Activated CD8-positive, alpha-beta memory T cell treated with anti-CD3 and anti-CD28 coated beads, Interleukin-2, amount 50 U/mL, for 4 hours (primary cell): ENCODE measurements around the gene CACNA2D2.

Experiments
- DNase-seq: peaks from one replicate; pipeline ENCODE4 v3.0.0-alpha.2; 2020

CACNA2D2 gene

DNA sequence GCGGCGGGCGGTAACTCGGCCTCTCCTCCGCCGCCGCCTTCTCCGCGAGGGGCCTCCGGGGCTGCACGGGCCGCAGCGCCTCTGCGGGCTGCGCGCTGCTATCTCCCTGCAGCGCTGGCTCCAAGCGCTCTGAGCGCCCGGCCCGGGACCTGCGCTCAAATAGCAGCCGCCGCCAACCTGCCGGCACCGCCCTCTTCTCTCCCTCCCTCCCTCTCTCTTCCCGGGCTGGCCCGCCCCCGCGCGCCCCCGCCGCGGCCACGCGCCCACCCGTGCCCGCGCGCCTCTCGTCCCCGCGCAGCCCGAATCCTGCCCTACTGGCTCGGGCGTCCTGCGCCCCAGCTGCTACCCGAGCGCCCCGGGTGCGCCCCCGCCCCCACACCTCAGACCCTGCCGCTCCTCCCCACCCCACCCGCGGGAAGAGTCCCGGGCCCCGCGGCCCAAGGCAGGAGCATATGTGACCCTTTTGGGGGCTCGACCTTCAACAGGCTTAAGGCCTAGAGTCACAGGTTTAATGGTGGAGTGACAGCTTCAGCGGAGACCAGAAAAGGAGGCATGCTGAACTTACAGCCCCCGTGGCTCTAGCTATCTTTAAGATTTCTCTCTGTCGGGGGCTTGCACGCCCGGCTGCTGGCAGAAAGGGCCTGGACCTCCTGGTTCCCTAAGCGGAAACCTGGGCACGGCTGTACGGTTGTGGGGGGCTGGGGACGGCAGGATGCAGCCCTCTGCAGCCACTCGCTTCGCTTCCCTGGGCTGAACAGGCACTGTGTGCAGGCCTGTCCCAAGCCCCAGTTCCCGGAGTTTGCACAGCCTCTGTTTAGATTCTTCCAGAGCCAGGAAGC, at the start of gene CACNA2D2:
Gene CACNA2D2, minus strand, starts transcription at position 131 of the 839 bp plus-strand sequence. CDS start 211 bp downstream, outside the sequence.
- DNase-seq = peak; percentile 70

DNA sequence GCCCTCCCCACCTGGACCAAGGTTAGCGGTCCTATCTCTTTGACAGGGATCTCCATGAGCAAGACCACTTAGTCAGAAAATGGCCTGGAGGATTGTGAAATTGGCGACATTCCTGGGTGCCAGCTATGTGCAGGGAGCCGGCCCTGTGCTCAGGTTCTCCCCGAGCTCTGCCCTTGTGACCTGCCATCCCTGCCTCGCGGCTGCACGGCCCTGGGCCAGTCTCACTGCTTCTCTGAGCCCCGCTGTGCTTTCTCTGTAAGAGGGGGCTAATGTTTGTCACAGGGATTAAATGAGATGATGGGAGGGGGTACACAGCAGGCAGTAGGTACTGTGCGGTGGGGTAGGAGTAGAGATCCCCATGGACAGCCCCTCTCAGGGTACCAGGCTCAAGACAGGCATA, 49.2 kb upstream of the CACNA2D2 start:
- no peak for DNase-seq

- no peak for DNase-seq
Measured at GRCh38 chr3:50551681-50552435, 48.4 kb upstream of the CACNA2D2 start.

DNA sequence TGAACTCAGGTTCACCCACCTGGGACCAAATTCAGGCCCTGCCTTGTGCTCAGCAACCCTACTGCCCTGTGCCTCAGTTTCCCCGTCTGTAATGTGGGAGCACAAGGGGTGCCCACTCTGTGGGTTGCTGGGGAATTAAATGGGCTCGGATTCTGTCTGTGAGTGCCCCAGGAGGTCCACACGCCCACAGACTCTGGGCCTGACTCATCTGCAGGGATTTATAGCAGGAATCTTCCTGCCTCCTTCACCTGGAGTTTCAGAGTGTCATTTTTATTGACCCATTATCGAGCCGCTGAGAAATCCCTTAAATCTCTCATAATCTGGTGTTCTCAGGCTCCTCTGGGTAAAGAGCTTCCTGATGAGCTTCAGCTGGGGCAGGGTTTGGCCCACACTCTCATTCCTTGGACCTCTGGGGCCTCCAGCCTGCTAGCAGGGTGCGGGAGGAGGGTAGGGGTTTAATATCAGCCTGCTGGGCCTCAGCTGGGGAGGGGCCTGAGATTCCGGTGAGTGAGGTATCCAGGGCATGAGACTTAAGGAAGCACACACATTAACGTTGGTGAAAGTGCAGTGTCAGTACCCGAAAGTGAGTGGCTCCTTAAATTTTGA, 47.7 kb upstream of the CACNA2D2 start:
- no peak for DNase-seq

DNA sequence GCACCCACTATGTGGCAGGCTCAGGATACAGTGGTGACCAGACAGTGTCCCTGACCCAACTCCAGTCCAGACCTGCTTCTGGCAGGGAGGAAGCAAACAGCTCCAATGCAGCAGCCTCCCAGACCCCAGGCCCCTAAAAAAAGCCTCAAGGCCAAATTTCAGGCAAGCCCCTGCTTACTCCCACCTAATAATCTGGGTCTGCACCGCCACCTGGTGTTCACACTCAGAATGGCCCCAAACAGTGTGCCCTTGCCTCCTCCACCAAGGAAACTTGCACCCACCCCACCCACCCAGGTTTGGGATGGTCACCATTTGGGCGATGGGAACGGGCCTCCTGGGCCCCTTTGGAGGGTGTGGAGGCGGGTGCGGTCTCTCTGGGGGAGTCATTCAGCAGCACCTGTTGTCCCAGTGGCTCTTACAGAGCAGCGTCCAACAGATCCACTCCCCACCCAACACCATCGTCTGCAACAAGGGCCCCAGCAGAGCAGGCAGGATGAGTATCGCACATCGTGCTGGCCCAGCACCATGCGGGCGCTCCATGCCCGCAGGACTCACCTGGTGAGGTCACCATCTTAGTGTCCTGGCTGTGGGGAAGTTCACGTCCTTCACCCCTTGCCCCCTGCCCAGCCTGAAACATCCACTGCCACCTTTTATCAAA, 46.8 kb upstream of the CACNA2D2 start:
- DNase-seq = peak; percentile 70

DNA sequence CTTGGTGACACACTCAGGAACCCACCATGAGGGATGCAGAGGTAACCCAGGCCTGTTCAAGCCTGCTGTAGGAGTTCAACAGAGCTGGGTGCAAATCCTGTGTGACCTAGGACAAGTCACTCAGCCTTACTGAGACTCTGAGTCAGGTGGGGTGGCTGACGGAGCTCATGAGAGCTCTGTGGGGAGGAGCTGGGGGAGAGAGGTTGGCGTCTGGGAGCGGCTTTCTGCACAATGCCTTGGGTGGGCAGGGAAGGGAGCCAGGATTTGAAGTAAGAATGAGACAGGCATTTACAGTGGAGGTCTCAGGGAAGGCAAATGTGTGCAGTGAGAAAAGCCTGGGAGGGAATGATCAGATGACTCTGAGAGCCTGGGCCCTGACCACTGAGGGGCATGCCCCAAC, 45.8 kb upstream of the CACNA2D2 start:
- DNase-seq = no peak

DNA sequence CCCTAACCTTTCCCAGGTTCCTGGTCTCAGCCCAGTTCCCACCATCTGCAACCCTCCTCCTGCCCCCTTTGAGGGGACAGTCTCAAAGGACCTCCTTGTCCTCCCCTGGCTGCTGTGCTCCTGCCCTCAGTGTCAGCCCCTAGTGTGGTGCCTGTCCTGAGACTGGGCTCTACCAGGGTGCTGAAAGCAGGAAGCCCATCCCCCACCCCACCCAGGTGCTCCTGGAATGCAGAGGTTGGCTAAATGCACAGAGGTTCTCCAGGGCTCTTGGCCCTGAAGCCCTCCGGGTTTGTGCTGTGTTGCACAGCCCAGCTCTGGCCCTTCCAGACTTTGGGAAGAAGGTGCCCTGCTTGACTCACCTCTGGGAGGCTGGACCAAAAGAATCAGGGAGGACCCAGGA, 42.3 kb upstream of the CACNA2D2 start:
- no peak for DNase-seq

DNA sequence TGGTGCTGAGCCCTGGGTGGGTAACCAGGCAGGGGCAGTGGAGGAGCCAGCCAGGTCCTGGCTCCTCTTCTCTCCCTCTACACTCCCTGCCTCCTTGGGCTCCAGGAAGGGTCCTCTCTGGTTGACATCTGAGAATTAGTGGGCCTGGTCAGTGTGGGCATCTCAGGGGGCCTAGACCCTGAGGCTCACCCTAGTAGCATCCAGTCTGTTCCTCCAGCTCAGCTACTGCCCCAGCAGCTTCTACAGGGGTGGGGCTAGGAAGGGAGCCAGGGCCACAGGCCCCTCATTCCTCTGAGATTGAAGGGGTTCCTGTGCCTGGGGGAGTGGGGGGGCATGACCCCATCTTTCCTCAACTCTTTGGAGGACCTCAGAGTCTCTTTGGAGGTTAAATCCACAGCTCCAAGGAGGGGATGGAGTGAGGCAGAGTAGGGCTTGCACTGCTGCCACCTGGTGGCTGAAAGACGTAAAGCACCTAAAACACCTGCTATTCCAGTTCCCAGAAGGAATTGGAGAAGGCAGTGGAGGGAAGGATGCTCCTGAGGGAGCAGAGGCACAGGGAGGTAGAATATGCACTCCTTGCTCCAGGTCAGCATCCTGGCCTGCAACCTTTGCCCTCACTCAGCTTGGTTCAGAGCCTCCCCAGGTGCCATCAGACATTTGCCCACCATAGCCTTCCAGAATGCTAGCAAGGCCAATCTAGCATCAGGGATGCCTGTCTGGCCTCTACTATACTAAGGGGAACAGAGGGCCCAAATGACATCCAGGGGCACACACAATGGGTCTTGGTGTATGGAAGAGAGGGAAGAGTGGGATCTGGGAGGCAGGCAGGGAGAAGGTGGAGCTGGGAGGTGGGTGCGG, 39.0 kb upstream of the CACNA2D2 start:
- DNase-seq = peak; percentile 67

DNA sequence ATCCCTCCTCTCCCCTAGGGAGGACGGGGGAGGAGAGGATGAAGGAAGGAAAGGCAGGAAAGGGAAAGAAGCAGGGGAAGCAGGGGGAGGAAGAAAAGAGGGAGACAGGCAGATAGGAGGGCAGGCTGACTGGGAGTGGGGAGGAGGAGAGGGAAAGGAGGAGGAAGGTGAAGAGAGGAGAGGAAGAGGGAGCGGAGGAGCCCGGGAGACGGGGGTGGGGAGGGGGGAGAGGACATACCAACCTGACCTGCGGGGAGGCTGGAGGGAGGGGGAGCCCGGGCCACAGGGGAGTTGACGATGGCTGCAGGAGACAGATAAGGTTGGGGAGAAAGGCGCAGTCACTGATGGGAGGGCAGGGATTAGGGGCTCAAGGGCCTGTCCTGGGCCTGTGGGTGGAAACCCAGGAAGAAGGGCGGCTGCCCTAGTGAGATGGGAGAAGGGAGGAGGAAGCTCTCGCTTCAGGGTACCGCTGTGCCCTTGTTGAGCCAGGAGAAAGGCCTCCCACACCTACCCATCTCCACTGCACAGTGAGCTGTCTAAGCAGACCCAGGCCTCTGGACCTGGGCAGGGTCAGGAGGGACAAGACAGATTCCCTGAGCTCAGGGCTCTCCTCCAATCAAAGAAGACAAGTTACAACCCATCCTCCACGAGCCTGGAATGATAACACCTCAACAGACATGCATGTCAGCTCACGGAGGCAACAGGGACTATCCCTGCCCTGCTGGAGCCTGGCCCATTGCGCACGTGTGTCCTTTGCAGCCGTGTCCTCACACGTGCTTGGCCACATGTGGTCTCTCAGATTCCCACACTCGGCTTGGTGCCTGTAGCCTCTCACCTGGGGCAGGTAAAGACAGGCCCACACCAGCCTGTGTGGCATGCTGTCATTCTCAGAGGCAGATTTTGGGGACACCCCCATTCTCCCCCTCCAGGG, 36.2 kb upstream of the CACNA2D2 start:
- no peak for DNase-seq

DNA sequence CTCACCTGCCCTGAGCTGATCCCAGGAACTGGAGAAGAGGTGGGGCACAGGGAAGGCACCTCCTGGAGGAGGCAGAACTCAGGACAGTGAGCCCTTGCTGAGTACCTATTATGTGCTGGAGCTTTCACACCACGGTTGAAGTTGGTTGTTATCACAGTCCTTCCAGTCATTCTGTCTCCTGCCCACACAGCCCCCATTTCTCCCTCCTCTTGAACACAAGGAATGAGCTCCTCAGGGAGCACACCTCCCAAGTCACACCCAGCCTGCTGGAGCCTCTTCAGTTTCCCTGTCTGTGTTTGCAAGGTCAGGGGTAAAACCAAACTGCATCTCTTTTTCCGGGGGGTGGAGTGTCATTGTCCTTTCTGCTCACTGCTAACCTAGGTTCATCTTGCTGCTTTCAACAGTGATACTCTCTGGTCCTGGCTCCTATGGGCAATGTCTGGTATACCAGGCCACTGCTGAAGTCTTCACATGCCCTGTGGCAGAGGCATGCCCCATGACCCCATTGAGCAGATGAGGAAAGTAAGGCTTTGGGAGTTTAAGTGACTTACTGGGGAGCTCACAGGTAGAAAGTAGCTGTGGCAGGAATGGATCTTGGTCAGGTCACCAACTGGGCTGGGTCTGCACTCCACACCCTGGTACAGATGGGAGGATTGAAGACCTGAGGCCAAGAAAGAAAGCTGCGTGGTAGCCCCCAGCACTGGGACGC, 34.1 kb upstream of the CACNA2D2 start:
- no peak for DNase-seq

DNA sequence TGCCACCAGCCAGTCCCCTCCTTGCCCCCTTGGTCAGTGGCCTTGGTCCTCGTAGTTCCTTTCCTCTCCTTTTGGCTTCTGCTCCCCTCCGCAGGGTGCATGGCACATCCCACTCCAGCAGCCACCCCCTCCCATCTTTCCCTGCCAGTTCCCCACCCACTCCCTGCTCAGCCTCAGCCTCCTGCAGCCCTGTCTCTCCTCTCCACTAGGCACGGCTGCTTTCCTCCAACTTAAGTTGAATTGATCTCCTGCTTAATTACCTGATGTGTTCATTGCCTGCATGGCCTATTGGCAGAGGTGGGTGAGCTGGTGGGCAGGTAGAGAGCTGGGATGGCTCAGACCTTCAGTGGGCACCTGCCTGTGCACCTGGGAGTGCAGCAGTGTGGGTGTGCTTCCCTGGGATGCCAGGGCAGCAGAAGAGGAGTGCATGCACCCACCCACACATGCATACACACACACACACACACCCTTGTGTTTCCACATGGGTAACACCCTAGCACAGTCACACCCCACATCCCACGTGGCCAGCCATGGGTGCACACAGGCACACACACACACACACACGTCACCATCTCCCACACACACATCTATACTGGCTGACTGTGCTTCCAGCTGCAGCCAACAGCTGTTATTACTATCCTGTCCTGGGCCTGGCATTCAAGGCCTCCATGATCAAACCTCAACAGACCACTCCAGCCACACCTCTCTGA, 33.2 kb upstream of the CACNA2D2 start:
- DNase-seq = no peak

DNA sequence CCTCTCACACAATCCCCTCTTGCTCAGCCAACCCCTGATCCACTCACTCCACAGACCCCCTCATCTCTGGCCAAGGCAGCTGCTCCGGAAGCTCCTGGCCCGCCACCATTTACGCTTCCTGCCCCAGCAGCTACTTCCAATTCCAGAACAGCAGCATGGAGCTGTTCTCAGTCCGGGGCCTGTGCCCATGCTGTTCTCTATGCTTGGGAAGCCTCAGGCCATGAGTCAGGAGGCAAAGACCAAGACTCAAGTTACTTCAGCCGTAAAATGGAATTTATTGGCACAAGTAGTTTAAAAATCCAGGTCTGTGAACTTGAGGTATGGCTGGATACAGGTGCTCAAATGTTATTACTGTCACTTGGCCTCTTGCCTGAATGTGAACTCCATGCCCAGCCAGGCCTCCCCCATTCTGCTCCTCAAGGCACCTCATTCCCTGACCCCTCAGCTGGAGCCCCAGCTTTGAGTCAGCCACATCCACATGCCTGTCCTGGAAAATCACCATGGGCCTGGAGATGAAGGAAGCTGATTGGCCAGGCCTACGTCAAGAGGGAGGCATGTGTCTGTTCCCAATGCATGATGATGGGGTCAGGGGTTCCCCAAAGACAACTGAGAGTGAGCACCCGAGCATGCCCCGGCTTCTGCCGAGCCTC, 31.4 kb upstream of the CACNA2D2 start:
- DNase-seq = no peak

- DNase-seq = no peak
Measured at GRCh38 chr3:50533807-50534461, 30.5 kb upstream of the CACNA2D2 start.

DNA sequence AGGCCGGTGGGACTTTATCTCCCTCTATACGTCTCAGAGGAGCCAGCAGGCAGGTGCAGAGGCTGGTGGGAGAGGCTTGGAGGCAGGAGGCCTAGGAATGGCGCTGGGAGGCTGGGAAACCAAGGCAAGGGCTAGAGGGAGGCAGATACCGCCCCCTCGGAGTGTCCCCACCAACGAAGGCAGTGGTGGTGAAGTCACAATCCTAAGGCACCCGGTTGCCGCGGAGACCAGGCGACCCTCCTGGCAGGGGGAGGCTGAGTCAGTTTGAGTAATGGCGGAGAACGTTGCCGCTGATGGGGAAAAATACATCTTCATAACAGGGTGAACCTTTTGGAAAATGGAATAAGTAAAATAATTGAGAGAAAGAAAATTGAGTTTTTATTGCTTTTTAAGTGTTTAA, 29.9 kb upstream of the CACNA2D2 start:
- no peak for DNase-seq

DNA sequence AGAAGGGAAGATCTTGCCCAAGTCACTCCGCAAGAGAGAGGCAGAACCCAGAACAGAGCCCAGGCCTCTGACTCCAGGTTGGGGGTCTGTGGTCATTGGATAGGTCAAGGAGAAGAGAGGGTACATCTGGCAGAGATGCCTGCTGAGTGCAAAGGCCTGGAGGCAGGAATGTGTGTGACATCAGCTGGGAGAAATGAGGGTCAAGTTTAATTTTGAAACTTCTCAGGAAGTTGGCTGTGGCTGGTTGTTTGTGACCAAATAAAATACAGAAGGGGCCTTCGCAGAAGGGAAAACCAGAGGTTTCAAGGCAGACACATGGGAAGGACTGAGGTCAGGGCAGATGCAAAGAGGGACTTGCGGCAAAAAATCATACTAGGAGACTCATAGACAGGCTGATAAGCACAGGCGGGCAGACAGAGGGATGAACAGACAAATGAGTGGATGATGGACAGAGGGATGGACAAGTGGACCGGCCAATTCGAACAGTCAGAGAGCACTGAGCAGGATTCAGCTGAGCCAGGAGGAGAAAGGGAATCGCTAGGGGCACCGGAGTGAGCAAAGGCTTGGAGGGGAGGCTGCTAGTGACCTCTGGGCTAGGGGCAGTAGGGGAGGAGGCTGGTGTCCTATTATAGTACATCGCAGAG, 28.8 kb upstream of the CACNA2D2 start:
- DNase-seq = no peak

DNA sequence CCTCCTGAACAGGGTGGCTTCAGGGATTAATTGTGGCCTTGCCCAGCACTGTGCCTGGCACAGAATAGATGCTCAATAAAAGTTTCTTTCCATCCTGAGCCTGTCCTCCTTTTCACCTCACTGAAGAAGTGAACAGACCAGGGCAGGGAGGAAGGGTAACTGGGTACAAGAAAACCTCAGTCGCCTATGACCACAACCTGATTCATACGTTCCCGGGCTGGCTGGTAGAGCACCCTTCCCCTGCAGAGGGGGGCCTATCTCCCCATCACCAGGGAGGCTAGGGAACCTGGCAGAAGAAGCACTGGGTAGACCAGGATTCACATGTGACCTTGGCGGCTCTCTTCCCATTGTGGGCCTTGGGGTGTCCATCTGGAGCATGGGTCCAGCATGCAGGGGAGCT, 27.8 kb upstream of the CACNA2D2 start:
- DNase-seq = no peak

DNA sequence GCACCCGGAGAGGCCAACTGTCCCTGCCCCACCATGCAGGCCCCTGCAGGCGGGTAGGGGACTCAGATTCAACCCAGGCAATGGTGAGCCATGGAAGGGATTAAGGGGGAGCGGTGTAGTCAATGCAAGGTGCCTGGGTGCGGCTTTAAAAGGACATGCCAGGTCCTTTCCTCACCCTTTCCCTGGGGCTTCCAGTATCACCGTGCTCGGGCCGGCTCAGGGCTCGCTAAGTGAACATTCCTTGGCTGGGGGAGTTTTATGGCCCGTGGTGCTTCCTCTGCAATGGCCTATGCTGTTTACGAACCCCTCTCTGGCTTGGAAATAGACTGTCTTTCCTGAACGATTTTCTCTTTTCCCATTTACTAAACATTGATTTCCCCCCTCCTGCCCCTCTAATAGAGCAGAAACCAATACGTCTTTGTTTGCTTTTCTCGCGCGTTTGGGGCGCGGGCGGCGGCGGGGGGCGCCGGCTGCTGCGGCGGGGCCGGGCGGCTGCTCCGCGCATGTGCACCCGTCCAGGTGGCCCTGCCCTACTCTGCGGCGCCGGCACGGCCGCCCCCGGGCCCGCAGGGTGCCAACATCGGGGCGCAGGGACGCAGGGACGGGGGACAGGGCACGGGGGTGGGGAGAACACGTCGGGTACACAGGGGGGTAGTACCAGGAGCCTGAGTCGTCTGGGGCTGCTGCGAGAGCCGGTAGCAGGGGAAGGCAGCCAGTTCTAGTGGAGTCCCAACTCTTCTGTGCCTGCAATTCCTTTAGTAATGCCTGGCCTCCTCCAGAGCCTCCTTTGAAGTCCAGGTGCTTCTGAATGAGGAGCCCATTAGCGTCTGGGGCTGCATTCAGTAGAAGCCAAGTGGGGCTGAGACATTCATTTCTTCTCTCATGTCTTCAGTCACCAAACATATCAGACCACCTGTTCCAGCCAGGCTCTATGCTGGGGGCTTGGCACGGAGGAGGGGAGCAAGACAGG, 26.9 kb upstream of the CACNA2D2 start:
- no peak for DNase-seq
